HepG2 (cell line): ENCODE data around the gene CORO1A.

ENCODE experiments used
- CBX5 ChIP-seq: sonication (generic); formaldehyde crosslinking; IDR thresholded peaks from 2 replicates; pipeline ENCODE4 v1.4.0; 2020; ENCODE audit warnings: missing genetic modification reagents, borderline replicate concordance
- CEBPB ChIP-seq: IDR thresholded peaks from 2 replicates; pipeline ENCODE4 v1.6.1; 2011; ENCODE audit warnings: low read depth, low read length, improper control_type of control experiment, borderline replicate concordance
- EZH2 ChIP-seq: conservative IDR thresholded peaks from 2 replicates; pipeline ENCODE4 v1.6.1; 2012; ENCODE audit warnings: mild to moderate bottlenecking, low read depth, low read length, moderate library complexity
- FOXJ3 ChIP-seq: sonication (generic); formaldehyde crosslinking; IDR thresholded peaks from 2 replicates; pipeline ENCODE4 v1.4.0; 2020; ENCODE audit warnings: missing genetic modification reagents, mild to moderate bottlenecking, borderline replicate concordance
- MAFK ChIP-seq, 2 experiments: IDR thresholded peaks in 1 of 2; conservative IDR thresholded peaks in 1 of 2; 2 replicates each; pipeline ENCODE4 v1.6.1; 2011; ENCODE audit warnings: improper control_type of control experiment in 2 of 2, low read length in 2 of 2
- NFYB ChIP-seq: sonication (generic); formaldehyde crosslinking; IDR thresholded peaks from 2 replicates; pipeline ENCODE4 v1.4.0; 2020; ENCODE audit warnings: missing genetic modification reagents
- POLR2A ChIP-seq, 2 experiments: IDR thresholded peaks; 2 replicates each; pipeline ENCODE4 v1.6.1; 2011; ENCODE audit warnings: low read depth in 2 of 2, low read length in 2 of 2, mild to moderate bottlenecking in 1 of 2, moderate library complexity in 1 of 2; ENCODE audit not compliant: insufficient read depth in 1 of 2
- SMC3 ChIP-seq: IDR thresholded peaks from 2 replicates; pipeline ENCODE4 v1.6.1; 2011; ENCODE audit warnings: low read length, improper control_type of control experiment
- ZBTB1 ChIP-seq: sonication (generic); formaldehyde crosslinking; IDR thresholded peaks from 2 replicates; pipeline ENCODE4 v1.4.0; 2020; ENCODE audit warnings: missing genetic modification reagents, borderline replicate concordance
- ZFP91 ChIP-seq: sonication (generic); formaldehyde crosslinking; IDR thresholded peaks from 2 replicates; pipeline ENCODE4 v1.9.0; 2022; ENCODE audit warnings: missing genetic modification reagents, mild to moderate bottlenecking, borderline replicate concordance
- ZNF274 ChIP-seq: sonication (generic); formaldehyde crosslinking; IDR thresholded peaks from 2 replicates; pipeline ENCODE4 v1.5.1; 2020; ENCODE audit warnings: mild to moderate bottlenecking, missing genetic modification reagents
- TF ChIP-seq, protein P1 (sequence below): sonication (generic); formaldehyde crosslinking; IDR thresholded peaks from 2 replicates; pipeline ENCODE4 v1.5.0; 2020; ENCODE audit warnings: mild to moderate bottlenecking, missing genetic modification reagents, moderate library complexity

DNA sequence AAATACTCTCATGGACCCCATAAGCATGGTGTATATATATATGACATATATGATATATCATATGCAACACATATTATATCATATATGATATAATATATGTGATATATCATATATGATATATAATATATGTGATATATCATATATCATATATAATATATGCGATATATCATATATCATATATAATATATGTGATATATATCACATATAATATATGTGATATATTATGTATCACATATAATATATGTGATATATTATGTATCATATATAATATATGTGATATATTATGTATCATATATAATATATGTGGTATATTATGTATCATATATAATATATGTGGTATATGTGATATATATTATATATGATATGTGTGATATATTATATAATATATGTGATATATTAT is 38.5 kb upstream of the CORO1A start:
- TF ChIP-seq POLR2A (IDR thresholded peaks at IDR 0.05; ENCODE audit: insufficient read depth in 1 of 2, low read depth in 2 of 2, low read length in 2 of 2) (no peak), ZFP91 (CRISPR knock-in tag) (no peak), ZNF274 (CRISPR knock-in tag) (no peak), FOXJ3 (no peak), SMC3 (no peak), MAFK (conservative IDR thresholded peaks at IDR 0.05 in 1 of 2, IDR thresholded peaks at IDR 0.05 in 1 of 2; ENCODE audit: low read length in 2 of 2) (no peak), EZH2 (no peak), CBX5 (CRISPR knock-in tag) (no peak), CEBPB (no peak), NFYB (CRISPR knock-in tag) (no peak), ZBTB1 (no peak)
- TF ChIP-seq, protein P1, sequence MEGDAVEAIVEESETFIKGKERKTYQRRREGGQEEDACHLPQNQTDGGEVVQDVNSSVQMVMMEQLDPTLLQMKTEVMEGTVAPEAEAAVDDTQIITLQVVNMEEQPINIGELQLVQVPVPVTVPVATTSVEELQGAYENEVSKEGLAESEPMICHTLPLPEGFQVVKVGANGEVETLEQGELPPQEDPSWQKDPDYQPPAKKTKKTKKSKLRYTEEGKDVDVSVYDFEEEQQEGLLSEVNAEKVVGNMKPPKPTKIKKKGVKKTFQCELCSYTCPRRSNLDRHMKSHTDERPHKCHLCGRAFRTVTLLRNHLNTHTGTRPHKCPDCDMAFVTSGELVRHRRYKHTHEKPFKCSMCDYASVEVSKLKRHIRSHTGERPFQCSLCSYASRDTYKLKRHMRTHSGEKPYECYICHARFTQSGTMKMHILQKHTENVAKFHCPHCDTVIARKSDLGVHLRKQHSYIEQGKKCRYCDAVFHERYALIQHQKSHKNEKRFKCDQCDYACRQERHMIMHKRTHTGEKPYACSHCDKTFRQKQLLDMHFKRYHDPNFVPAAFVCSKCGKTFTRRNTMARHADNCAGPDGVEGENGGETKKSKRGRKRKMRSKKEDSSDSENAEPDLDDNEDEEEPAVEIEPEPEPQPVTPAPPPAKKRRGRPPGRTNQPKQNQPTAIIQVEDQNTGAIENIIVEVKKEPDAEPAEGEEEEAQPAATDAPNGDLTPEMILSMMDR (CRISPR knock-in tag) = no peak
